Activated CD8-positive, alpha-beta T cell treated with anti-CD3 and anti-CD28 coated beads for 36 hours (primary cell): Measurements from ENCODE around the gene PRKCE. TPM values are rescaled to one million over a fixed set of nuclear protein-coding genes. Genes with fewer than 3 reads are reported as not detected.

Experiments
- ATAC-seq: fragments of 200-7000 bp; cut with Tn5 transposase; one replicate; pipeline ENCODE4 v1.10.0; 2021; ENCODE audit warnings: mild to moderate bottlenecking, moderate library complexity
- CTCF ChIA-PET: fragments of 350-600 bp; sonication (Branson Sonifier 250); formaldehyde crosslinking; loops from one replicate; lab custom pipeline; 2021; ENCODE audit warnings: antibody characterized with exemption; lab: Charles Lee
- POLR2A ChIA-PET: fragments of 350-600 bp; sonication (Branson Sonifier 250); formaldehyde crosslinking; loops from one replicate; lab custom pipeline; 2021; ENCODE audit warnings: antibody characterized with exemption; lab: Charles Lee
- DNase-seq: peaks from one replicate; pipeline ENCODE4 v3.0.0-alpha.2; 2020
- H3K27ac Mint-ChIP-seq: one replicate; pipeline ENCODE4 v1.8.0; 2021; ENCODE audit warnings: mild to moderate bottlenecking, mixed read lengths
- H3K27me3 Mint-ChIP-seq: one replicate; pipeline ENCODE4 v1.8.0; 2021; ENCODE audit warnings: mixed read lengths
- H3K36me3 Mint-ChIP-seq: one replicate; pipeline ENCODE4 v1.8.0; 2021; ENCODE audit warnings: low read depth, mixed read lengths
- H3K4me1 Mint-ChIP-seq: one replicate; pipeline ENCODE4 v1.8.0; 2021; ENCODE audit warnings: low read depth, mixed read lengths
- H3K4me3 Mint-ChIP-seq: one replicate; pipeline ENCODE4 v1.8.0; 2021; ENCODE audit warnings: mild to moderate bottlenecking, moderate library complexity, mixed read lengths
- H3K9me3 Mint-ChIP-seq: one replicate; pipeline ENCODE4 v1.8.0; 2021; ENCODE audit warnings: mixed read lengths
- intact Hi-C: fragments of 100-400 bp; cut with micrococcal nuclease; formaldehyde crosslinking; loops from one replicate; pipeline ENCODE4 v1.10.0; 2022
- total RNA-seq, 2 experiments: library from RNA; stranded (reverse); gene quantifications; one replicate each; pipeline ENCODE4 v1.2.3, GENCODE V29; 2021
- TF ChIP-seq, protein P1 (sequence below): fragments of 200-600 bp; IDR thresholded peaks from one replicate; pipeline ENCODE4 v1.8.0; 2022; ENCODE audit warnings: antibody characterized with exemption, mild to moderate bottlenecking

Gene PRKCE
- total RNA-seq, 2 experiments from 2014 or later: 11.5 to 11.9 TPM

DNA sequence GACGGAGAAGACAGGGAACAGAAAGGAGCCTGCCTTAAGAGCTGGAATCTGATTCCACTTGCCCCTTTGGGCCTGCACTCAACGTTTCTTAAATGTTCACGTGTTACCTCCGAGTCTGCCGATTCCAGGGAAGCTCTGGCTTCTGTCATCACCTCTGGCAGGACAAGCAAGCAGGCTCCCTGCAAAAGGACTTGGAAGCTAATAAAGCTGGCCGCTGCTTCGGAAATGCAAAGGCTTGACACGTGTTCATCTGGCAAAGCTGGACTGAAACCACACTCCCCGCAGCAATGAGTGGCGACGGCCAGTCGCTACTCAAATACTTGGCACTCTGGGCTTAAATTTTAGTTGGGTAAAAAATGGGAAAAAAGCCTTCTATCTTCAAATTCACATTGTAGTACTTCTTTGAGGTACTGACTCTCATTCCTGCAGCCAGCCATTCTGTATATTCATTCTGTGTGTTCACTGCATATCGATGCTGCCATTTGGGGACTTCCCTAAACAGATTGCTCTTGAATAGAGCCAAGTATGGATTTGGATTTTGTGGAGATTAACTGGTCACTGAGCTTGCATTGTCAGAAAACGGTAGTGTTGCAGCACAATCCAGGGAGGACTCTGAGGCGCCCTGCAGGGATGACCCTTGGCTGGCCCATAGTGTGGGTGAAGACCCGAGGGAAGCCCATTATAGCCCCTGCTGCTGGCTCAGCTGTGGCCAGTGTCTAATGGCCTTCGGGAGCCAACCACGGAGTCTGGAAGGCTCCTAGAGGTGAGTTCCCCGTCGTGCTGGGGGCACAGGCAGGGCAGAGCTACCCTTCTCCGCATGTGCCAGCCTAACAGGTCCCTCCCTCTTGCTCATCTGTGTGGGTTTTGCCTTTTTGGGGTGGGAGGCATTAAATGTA is 231.5 kb downstream of the PRKCE start:
- intact Hi-C loops: no loop called here
- Mint-ChIP-seq H3K4me1 (no peaks in the 10 kb centered on the region), H3K36me3 (peaks cover under 1% of the 10 kb centered on the region), H3K27ac (no peak overlapping the region), H3K4me3 (no peak overlapping the region), H3K27me3 (no peaks in the 10 kb centered on the region), H3K9me3 (no peaks in the 10 kb centered on the region)
- ATAC-seq (no peak), DNase-seq (no peak)
- CTCF ChIA-PET: interaction anchor here (1.0 to 1.6 kb wide), 3 partner anchors 7 to 30 kb away, joined by 3 to 4 read pairs (median 3); no protein-coding TSS in a partner anchor
- POLR2A ChIA-PET: no interaction called here
- TF ChIP-seq, protein P1, sequence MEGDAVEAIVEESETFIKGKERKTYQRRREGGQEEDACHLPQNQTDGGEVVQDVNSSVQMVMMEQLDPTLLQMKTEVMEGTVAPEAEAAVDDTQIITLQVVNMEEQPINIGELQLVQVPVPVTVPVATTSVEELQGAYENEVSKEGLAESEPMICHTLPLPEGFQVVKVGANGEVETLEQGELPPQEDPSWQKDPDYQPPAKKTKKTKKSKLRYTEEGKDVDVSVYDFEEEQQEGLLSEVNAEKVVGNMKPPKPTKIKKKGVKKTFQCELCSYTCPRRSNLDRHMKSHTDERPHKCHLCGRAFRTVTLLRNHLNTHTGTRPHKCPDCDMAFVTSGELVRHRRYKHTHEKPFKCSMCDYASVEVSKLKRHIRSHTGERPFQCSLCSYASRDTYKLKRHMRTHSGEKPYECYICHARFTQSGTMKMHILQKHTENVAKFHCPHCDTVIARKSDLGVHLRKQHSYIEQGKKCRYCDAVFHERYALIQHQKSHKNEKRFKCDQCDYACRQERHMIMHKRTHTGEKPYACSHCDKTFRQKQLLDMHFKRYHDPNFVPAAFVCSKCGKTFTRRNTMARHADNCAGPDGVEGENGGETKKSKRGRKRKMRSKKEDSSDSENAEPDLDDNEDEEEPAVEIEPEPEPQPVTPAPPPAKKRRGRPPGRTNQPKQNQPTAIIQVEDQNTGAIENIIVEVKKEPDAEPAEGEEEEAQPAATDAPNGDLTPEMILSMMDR: no peak

DNA sequence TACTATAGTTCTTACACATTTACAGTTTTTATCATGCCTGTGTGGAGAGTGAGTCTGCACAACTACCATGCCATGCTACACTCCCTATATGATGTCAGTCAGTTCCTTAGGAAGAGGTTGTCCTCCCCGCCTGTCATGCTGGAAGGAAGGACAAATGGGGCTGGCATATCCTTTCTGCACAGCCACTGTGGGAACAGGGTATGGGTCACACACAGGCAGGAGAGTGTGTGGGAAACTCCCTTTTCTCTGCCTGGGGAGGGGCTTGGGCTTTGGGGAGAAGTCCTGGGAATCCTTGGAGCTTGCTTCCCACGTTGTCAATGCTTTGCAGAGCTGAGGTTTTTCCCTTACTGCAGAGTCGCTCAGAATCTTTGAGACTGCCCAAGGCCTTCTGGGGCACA is 232.1 kb downstream of the PRKCE start:
- H3K27ac Mint-ChIP-seq: no peak overlapping the region
- POLR2A ChIA-PET: no interaction called here

DNA sequence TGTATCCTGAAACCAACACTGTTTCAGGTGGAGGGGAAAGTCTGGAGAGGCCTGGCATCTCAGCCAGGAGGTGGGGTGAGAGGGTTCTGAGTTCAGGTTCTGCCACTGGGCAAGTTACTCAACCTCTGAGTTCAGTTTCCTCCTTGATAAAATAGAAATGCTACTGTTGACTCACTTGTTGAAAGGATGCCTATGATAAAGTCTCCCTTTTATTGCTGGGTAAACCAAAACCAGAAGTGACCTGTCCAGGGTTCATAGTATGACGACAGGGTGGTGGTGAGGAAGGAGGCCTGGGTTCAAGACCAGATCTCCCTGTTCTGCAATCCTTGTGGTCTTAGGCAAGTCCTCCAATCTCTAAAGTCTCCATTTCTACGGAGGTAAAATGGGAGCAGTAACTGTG is 232.7 kb downstream of the PRKCE start:
- TF ChIP-seq, protein P1: no peak
- Mint-ChIP-seq H3K27ac (no peak overlapping the region), H3K9me3 (no peaks in the 10 kb centered on the region), H3K4me1 (peaks cover 3% of the 10 kb centered on the region), H3K36me3 (no peaks in the 10 kb centered on the region), H3K27me3 (no peaks in the 10 kb centered on the region), H3K4me3 (no peak overlapping the region)
- DNase-seq (no peak), ATAC-seq (no peak)
- intact Hi-C loops: no loop called here
- ChIA-PET POLR2A (no interaction called here), CTCF (interaction anchor here (1.6 kb wide), 1 partner anchor 15 kb away, joined by 3 read pairs; no protein-coding TSS in a partner anchor)

More for the DNA sequence above, 232.1 kb downstream of the PRKCE start:
- Mint-ChIP-seq H3K36me3 (no peaks in the 10 kb centered on the region), H3K27me3 (no peaks in the 10 kb centered on the region), H3K4me1 (no peaks in the 10 kb centered on the region), H3K9me3 (no peaks in the 10 kb centered on the region), H3K4me3 (no peak overlapping the region)
- TF ChIP-seq, protein P1: no peak
- intact Hi-C loops: no loop called here
- CTCF ChIA-PET: interaction anchor here (1.6 kb wide), 1 partner anchor 15 kb away, joined by 3 read pairs; no protein-coding TSS in a partner anchor
- ATAC-seq: no peak
- DNase-seq: no peak

DNA sequence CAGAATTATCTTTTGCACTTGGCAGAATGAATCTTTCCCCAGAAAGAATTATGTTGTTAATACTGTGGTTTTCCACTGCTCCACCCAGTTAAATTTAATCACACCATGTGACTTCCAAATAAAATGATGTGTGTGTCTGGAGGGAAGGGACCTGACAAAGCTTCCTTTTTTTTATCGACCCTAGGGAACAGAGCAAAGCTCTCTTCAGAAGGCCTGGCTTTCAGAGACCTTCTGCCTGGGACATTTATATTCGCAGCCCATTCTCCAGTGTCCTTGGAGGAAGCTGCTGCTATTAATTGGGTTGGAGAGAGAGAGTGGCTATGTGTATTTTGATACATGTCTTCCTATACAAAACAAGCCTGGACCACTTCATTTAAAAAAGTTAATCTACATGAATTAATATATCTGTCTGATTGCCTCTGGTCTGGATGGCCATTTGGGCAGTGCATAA is 233.7 kb downstream of the PRKCE start:
- Mint-ChIP-seq H3K4me3 (no peak overlapping the region), H3K4me1 (peaks cover 14% of the 10 kb centered on the region), H3K27ac (no peak overlapping the region), H3K36me3 (no peaks in the 10 kb centered on the region), H3K27me3 (no peaks in the 10 kb centered on the region), H3K9me3 (no peaks in the 10 kb centered on the region)
- ATAC-seq (no peak), DNase-seq (no peak)
- ChIA-PET POLR2A (no interaction called here), CTCF (no interaction called here)
- intact Hi-C loops: no loop called here
- TF ChIP-seq, protein P1: no peak

DNA sequence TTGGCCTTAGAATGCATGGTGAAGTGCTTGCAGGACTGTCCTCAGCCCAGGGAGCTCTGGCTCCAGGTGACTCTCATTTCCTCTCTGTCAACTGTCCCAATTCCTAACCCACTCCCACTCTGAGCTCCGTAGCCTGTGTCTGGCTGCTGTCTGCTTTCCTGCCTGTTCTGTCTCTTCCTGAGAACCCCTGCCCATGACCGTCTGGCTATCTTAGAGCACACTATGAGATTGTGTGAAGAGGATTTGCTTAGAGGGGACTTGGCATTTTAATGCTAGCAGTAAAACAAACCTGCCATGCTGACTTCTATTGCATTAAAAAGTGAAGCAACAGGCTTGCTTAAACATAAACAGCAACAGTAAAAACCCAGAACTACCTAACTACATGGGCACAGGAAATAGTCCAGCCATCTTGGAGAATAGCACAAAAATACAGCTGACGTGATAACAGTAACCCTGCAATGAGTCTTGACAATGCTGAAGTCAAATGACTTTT is 234.7 kb downstream of the PRKCE start:
- Mint-ChIP-seq H3K36me3 (no peaks in the 10 kb centered on the region), H3K9me3 (no peaks in the 10 kb centered on the region), H3K4me3 (no peak overlapping the region), H3K27me3 (no peaks in the 10 kb centered on the region), H3K4me1 (peaks cover 22% of the 10 kb centered on the region), H3K27ac (no peak overlapping the region)
- intact Hi-C loops: no loop called here
- POLR2A ChIA-PET: no interaction called here
- CTCF ChIA-PET: interaction anchor here (0.8 kb wide), 1 partner anchor 52 kb away, joined by 3 read pairs; no protein-coding TSS in a partner anchor
- TF ChIP-seq, protein P1: no peak
- DNase-seq (no peak), ATAC-seq (no peak)
